ENCODE results near the gene PTPN11. TPM values are rescaled to one million over a fixed set of nuclear protein-coding genes. Genes with fewer than 3 reads are reported as not detected.
"Not testable (repeated sequence)": the region's sequence is repeated elsewhere in the genome, so short reads cannot be mapped to it uniquely, and the experiment has no call there.

Gene PTPN11
- total RNA-seq (2014; rRNA removed; shearing (Covaris generic)) = 39.1 and 49.9 TPM in 2 replicates

DNA sequence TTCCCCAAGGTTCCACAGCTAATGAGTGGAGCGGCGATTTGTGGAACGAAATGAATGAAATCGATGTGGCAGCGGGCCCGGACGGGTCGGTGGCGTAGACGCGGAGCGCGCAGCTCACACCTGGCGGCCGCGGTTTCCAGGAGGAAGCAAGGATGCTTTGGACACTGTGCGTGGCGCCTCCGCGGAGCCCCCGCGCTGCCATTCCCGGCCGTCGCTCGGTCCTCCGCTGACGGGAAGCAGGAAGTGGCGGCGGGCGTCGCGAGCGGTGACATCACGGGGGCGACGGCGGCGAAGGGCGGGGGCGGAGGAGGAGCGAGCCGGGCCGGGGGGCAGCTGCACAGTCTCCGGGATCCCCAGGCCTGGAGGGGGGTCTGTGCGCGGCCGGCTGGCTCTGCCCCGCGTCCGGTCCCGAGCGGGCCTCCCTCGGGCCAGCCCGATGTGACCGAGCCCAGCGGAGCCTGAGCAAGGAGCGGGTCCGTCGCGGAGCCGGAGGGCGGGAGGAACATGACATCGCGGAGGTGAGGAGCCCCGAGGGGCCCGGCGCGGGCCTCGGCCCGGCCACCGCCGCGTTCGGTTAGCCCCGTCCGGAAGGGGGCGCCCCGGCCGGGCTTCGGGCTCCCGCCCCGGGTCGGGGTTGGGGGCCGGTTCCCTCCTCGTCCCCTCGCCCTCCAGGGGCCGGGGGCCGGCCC is at the start of gene PTPN11:
Gene PTPN11, plus strand, starts transcription at position 340 of the 689 bp plus-strand sequence. Its CDS starts 165 bp downstream, at position 505.
- peak; percentile 74 for DNase-seq (ENCODE audit: low read depth)

DNA sequence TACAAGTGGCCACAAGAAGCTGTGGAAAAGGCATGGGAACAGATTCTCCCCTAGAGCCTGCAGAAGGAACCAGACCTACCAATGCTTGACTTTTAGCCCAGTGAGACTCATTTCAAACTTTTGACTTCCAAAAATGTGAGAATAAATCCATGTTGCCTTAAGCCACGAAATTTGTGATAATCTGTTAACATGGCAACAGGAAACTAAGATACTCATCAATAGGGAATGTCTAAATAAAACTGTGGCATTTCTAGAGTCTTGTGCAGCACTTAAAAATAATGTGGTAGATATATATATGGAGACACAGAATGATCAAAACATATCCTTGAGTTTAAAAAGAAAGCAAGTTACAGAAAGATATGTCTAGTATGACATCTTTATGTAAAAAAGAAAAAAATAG is 48.5 kb upstream of the PTPN11 start:
- DNase-seq (ENCODE audit: low read depth) = peak; percentile 30

DNA sequence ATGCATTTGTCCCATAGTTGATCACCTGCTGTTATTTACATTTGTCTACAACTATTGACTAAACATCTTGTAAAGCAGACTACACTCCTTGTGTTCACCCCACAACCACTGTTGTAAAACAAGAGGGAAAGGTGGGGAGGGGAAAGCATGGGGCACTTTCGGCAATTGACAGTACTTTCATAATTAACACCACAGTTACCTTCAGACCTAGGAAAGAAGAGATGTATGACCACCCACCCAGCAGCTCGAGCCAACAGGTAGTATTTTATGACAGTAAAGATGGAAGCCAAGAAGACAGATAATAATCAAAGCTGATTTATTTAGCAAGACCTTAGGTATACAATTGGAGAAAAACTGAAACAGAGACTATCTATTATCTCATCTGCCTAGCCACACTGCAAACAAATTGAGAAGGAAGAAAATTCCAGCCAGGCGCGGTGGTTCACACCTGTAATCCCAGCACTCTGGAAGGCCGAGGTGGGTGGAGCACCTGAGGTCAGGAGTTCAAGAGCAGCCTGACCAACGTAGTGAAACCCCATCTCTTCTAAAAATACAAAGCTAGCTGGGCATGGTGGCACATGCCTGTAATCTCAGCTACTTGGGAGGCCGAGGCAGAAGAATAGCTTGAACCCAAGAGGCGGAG is 47.8 kb upstream of the PTPN11 start:
- no peak for DNase-seq (ENCODE audit: low read depth)

DNA sequence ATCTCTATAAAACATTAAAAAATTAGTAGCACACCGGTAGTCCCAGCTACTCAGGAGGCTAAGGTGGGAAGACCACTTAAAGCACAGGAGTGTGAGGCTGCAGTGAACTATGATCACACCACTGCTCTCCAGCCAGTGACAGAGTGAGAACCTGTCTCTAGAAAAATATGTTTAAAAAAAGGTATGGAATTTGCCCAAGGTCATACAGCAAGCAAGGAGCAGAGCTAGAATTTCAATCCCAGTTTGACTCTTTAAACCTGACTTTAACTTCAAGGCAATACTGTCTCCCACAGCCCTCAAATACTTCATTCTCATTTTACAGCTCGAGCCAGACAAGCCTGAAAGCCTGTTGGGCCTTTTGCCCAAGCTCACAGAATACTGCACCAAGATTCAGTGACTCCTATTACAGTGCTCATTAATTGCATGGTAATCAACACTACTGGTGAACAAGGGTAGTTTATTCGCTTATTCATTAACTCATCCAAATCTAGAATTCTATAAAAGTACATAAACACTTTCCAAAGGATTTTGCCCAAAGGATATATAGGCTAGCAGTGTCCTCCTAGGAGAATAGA is 44.5 kb upstream of the PTPN11 start:
- no peak for DNase-seq (ENCODE audit: low read depth)

DNA sequence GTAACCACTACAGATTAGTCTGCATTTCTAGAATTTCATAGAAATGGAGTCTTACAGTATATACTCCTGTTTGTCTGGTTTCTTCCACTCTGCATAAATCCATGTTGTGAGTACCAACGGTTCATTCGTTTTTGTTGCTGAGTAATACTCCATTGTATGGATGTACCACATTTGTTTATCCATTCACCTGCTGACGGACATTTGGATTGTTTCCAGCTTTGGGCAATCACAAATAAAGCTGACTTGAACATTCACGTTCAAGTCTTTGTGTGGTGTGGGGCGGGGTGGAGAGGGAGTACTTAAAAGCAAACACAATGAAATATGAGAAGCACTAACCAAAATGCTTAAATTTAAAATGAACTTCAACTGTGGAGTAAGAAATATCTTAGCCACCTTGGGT is 43.6 kb upstream of the PTPN11 start:
- DNase-seq (ENCODE audit: low read depth) = peak; percentile 9

DNA sequence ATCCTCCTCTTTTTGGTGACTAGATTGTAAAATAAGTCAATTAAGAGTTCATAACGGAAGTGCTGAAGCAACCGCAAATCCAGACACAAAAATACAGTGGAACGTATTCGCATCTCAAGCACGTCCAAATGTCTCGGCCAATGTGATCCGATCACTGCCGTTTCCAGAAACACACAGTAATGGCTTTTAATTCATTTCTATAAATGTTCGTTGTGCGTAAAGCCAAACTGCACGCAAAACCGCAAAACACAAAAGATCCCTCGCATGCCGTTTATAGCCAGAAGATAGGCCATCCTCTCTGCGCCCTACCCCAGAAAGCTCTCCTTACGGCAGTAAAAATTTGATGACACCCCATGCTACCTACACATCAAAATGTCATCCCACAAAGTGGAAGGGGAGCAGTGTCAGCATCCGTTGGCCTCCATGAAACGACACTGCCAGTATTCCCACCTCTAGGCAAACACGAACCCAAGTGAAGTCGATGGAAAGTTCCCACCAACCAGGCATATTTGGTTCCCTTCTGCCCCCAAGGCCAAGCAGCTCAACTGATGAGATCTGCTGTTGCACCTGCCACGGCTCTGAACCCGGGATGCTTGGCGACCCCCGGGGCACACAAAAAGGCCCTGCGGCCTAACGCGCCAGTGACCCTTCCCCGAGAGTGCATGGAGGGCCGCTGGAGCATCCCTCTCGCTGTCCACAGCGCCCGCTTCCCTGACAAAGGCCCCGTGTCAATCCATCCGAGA is 37.9 kb upstream of the PTPN11 start:
- no peak for DNase-seq (ENCODE audit: low read depth)

DNA sequence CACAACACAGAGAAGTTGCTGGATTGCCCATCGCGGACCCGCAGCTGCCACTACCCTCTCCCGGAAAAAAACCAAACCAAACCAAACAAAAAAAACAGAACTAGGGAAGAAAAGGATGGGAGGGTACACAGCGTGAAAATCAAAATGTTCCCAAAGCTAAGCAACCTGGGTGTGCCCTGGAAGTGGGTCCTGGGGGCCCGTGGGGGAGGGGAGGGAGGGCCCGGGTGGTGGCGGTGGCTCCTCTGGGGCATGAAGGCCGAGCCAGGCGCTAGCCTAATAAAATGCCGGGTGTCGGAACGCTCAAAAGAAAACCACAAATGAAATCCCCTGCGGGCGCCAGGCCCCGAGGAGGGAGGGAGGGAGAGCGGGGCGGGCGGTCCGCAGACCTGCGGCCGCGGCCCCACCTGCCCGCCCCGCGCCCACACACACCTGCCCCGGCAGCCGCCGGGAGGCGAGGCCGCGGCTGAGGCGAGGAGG is 37.3 kb upstream of the PTPN11 start:
- DNase-seq (ENCODE audit: low read depth) = peak; percentile 57

DNA sequence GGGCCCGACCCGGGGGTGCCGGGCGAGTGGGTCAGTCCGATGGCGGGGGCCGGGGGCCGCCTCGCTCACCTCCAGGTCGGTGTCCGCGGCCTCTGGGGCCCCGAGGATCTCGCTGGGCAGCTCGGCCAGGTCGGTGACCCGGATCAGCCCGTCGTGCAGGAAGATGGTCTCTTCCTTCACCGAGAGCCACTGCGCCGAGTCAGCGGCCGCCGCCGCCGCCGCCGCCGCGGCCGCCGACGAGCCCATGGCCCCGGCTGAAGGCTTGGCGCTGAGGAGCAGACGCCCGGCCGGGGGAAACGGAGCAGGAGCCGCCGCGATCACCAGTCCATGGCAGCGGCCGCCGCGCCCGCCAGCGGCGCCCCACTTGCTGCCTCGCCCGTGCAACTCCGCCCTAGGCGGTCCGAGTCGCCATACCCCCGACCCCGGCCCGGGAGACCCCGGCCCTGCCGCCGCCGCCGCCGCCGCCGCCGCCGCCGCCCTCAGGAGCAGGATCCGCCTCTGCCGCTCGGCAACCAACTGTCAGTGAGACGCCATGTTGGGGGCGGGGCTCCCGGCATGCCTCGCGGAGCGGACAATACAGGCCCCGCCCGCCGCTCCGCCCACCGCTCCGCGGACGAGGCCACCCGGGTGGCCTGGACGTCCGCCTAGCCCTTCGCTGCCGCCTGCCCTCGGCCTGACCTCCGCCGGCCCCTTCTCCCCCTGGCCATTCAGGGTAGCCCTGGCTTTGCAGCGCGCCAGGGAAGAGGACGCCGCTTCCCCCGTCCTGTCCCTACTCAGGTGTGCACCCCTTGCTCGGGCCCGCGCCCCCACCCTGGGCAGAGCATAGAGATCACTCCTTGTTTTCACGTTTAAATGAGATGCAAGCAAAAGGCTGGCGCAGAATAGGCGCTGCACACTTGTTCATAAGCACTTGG is 36.6 kb upstream of the PTPN11 start, which contains the start of gene HECTD4:
Gene HECTD4, minus strand, starts transcription at position 549 of the 914 bp plus-strand sequence. Its CDS starts 303 bp downstream, at position 246.
- DNase-seq (ENCODE audit: low read depth) = peak; percentile 85

DNA sequence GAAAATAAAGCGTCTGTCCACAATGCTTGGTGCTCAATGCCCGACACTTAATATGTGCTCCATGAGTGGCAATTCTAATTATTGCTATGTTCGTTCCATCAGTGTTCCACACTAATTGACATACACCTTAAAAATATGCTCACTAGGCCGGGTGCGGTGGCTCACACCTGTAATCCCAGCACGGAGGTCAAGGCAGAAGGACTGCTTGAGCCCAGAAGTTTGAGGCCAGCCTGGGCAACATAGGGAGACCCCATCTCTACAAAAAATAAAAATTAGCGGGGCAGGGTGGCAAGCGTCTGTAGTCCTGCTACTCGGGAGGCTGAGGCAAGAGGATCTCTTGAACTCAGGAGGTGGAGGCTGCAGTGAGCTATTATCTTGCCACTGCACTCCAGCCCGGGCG is 35.9 kb upstream of the PTPN11 start:
- no peak for DNase-seq (ENCODE audit: low read depth)

DNA sequence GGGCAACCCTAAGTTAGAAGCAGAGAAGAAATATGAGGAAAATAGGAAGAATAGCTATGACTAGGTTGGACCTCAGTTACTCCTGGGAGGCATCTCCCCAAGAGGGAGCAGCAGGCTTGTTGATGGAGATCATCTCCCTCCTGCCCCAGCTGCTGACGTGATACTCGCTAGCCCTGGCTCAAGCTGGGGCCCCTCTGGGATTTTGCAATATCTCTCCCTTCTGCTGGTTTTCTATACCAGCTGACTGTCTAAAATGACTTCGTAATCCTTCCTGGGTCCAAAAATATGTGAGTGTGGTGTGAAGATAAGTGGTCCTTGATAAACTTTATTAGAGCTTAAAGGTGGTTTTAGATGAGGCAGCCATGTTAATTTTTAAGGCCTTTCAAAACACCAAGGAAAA is 32.0 kb upstream of the PTPN11 start:
- no peak for DNase-seq (ENCODE audit: low read depth)

DNA sequence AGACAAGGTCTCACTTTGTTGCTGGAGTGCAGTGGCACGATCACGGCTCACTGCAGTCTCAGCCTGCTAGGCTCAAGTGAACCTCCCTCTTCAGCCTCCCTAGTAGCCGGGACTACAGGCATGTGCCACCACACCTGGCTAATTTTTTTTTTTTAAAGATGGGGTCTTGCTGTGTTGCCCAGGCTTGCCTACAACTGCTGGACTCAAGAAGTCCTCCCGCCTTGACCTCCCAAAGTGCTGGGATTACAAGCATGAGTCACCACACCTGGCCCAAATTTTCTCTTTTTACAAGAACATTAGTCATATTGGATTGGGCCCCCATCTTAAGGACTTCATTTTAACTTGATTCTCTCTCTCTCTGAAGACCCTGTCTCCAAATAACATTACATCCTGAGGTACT is 29.5 kb upstream of the PTPN11 start:
- peak; percentile 24 for DNase-seq (ENCODE audit: low read depth)

DNA sequence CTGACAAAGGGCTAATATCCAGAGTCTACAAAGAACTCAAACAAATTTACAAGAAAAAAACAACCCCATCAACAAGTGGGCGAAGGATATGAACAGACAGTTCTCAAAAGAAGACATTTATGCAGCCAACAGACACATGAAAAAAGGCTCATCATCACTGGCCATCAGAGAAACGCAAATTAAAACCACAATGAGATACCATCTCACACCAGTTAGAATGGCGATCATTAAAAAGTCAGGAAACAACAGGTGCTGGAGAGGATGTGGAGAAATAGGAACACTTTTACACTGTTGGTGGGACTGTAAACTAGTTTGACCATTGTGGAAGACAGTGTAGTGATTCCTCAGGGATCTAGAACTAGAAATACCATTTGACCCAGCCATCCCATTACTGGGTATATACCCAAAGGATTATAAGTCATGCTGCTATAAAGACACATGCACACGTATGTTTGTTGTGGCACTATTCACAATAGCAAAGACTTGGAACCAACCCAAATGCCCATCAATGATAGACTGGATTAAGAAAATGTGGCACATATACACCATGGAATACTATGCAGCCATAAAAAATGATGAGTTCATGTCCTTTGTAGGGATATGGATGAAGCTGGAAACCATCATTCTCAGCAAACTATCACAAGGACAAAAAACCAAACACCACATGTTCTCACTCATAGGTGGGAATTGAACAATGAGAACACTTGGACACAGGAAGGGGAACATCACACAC is 28.7 kb upstream of the PTPN11 start:
- DNase-seq (ENCODE audit: low read depth) = not testable (repeated sequence)

DNA sequence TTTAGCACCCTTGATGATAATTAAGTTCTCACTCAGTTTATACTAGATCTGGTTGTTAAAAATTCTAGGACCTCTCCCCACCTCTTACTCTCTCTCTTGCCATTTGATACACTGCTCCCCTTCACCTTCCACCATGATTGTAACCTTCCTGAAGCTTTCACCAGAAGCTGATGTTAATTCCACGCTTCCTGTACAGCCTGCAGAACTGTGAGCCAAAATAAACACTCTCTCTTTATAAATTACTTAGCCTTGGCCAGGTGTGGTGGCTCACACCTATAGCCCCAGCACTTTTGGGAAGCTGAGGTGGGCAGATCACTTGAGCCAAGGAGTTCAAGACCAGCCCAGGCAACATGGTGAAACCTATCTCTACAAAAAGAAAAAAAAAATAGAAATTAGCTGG is 25.4 kb upstream of the PTPN11 start:
- no peak for DNase-seq (ENCODE audit: low read depth)

DNA sequence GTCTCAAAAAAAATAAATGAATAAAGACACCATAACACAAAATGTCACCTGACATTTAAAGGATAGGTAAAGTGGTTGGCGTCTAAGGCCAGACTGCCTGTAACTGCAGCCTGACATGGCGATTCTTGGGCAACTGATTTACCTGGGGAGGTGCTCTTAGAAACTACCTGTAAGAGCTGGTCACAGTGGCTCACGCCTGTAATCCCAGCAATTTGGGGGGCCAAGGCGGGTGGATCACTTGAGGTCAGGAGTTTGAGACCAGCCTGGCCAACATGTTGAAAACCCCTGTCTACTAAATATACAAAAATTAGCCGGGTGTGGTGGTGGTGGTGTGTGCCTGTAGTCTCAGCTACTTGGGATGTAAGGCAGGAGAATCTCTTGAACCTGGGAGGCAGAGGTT is 17.7 kb upstream of the PTPN11 start:
- DNase-seq (ENCODE audit: low read depth) = no peak

DNA sequence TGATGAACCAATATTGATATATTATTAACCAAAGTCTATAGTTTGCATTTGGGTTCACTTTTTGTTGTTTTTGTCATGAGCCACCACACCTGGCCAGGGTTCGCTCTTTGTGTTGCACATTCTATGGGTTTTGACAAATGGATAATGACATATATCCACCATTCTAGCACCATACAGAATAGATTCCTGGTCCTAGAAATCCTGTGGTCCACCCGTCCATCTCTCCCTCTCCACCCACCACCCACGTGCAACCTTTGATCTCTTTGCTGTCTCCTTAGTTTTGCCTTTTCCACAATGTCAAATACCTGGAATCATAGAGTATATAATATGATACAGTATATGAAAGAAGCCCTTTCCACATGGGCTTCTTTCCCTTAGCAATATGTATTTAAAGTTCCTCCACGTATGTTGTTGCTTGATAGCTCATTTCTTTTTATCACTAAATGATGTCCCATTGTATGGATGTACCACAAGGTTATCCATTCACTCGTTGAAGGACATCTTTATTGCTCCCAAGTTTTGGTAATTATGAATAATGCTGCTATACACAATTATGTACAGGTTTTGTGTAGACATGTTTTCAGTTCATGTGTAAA is 16.7 kb upstream of the PTPN11 start:
- DNase-seq (ENCODE audit: low read depth) = no peak

DNA sequence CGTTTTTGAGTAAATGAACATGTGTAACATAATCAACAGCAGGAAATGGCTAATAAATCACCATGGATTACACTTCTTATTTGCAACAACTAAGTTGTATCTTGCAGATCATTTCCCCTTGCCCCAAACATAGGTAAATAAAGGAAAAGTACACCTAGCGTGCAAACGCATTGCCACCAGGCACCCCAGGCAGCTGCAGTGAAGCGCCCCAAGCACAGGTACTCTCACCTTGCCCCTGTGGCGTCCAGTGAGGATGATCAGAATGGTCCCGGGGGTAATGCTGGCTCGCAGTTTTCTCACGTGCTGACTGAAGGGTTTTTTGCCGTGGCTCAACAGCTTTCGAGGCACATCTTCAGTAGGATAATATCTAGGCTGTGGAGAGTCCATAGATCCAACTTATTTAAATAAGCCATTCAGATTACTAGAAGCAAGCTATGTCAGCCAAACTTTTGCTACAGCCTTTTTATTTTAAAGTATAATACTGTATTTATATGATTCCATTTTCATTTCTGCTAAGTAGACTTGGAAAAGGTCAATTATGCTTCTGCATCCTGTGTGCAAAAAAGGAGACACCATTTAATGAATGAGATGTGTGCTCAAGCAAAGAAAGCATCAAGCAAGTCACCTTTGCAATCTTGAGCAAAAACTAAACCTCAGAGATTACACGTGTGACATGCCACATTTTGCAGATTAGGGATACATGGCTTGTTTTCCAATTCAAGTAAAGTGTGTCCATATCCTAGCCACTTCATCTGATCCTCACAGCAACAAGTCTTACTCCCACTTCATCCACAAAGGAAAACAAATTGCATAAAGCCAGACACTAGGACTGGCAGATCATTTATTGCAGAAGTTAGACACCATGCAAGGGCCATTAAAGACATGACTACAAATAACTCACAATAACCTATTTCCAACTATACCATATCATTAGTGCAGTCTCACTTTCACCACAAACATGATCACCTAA is 11.9 kb upstream of the PTPN11 start:
- DNase-seq (ENCODE audit: low read depth) = no peak

DNA sequence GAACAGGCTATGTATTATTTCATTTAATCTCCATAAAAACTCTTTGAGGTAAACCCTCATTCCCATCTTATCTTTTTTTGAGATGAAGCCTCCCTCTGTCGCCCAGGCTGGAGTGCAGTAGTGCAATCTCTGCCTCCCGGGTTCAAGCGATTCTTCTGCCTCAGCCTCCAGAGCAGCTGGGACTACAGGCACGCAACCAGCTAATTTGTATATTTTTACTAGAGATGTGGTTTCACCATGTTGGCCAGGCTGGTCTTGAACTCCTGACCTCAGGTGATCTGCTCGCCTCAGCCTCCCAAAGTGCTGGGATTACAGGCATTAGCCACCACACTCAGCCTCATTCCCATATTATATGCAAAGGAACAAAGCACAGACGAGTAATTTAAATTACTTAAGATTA is 11.1 kb upstream of the PTPN11 start:
- not testable (repeated sequence) for DNase-seq (ENCODE audit: low read depth)

DNA sequence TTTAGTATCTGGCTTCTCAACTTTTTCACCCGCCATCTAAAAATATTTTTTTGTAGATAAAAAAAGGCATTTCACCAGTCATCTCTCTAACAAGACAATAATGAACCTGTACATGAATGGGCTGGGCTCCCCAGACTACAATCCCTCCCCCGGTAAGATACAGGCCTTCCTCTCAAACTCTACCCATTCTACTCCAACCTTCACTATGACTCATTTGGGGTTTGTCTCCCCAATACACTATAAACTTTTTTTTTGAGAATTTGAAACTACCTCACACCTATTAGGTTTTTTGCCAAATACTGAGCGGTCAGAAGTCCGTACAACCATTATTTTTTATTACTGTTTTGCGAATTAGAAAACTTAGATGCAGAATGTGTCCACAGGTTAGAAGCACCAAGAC is 10.1 kb upstream of the PTPN11 start:
- peak; percentile 22 for DNase-seq (ENCODE audit: low read depth)
